Measurements from ENCODE around the gene BCL7A. TPM values are rescaled to one million over a fixed set of nuclear protein-coding genes. Genes with fewer than 3 reads are reported as not detected.

Gene BCL7A
- total RNA-seq, 4 donors from 2014 or later = 4.7 to 8.5 (median 5.6) TPM

GRCh38 chr12:122013791-122014590 is 7.7 kb upstream of the BCL7A start:
- H3K27ac ChIP-seq = no peak overlapping the region
- ATAC-seq = no peak
- no peaks in the 10 kb centered on the region for H3K27me3 ChIP-seq
- H3K4me1 ChIP-seq = no peaks in the 10 kb centered on the region
- WGBS, 2 donors (ENCODE audit: low coverage in 1 of 2) = 82 to 89% methylated on average over 8 to 14 of the region's 19 CpGs
- no peaks in the 10 kb centered on the region for H3K9me3 ChIP-seq
- no peaks in the 10 kb centered on the region for H3K36me3 ChIP-seq
- no peak overlapping the region for H3K4me3 ChIP-seq
- TF ChIP-seq EP300 (IDR thresholded peaks at IDR 0.05) = no peak

GRCh38 chr12:122014781-122015180 is 6.9 kb upstream of the BCL7A start:
- 86% methylated on average over 5 of the region's 5 CpGs; no CpG with 5 or more reads in 1 of the 2 donors for WGBS, 2 donors (ENCODE audit: low coverage in 1 of 2)
- H3K4me1 ChIP-seq = no peaks in the 10 kb centered on the region
- no peak for ATAC-seq

GRCh38 chr12:122018457-122018856 is 3.2 kb upstream of the BCL7A start:
- no peaks in the 10 kb centered on the region for H3K9me3 ChIP-seq
- TF ChIP-seq EP300 (IDR thresholded peaks at IDR 0.05) (no peak), CTCF (IDR thresholded peaks at IDR 0.05) (no peak), POLR2A (IDR thresholded peaks at IDR 0.05) (no peak), POLR2AphosphoS5 (IDR thresholded peaks at IDR 0.05) (no peak)
- no peaks in the 10 kb centered on the region for H3K27me3 ChIP-seq
- no peak overlapping the region for H3K27ac ChIP-seq
- H3K4me3 ChIP-seq = no peak overlapping the region
- peaks cover 0 to 17% (median 9%) of the 10 kb centered on the region in 3 donors for H3K4me1 ChIP-seq
- no peaks in the 10 kb centered on the region for H3K36me3 ChIP-seq
- ATAC-seq = no peak

More at GRCh38 chr12:122014781-122015180, 6.9 kb upstream of the BCL7A start:
- no peak for TF ChIP-seq POLR2A (IDR thresholded peaks at IDR 0.05)
- H3K27ac ChIP-seq = no peak overlapping the region
- H3K36me3 ChIP-seq = no peaks in the 10 kb centered on the region
- no peaks in the 10 kb centered on the region for H3K9me3 ChIP-seq
- H3K4me3 ChIP-seq = no peak overlapping the region
- H3K27me3 ChIP-seq = no peaks in the 10 kb centered on the region

- H3K27ac ChIP-seq = no peak overlapping the region
- peaks cover 0 to 22% (median 13%) of the 10 kb centered on the region in 3 donors for H3K4me1 ChIP-seq
- H3K4me3 ChIP-seq = no peak overlapping the region
- H3K36me3 ChIP-seq = no peaks in the 10 kb centered on the region
- WGBS, 2 donors (ENCODE audit: low coverage in 1 of 2) = 80 to 89% methylated on average over 1 to 4 of the region's 4 CpGs
- H3K27me3 ChIP-seq = no peaks in the 10 kb centered on the region
- no peak for ATAC-seq
- TF ChIP-seq POLR2A (IDR thresholded peaks at IDR 0.05) (no peak), EP300 (IDR thresholded peaks at IDR 0.05) (no peak), POLR2AphosphoS5 (IDR thresholded peaks at IDR 0.05) (no peak), CTCF (IDR thresholded peaks at IDR 0.05) (no peak)
- H3K9me3 ChIP-seq = no peaks in the 10 kb centered on the region
Observed at GRCh38 chr12:122018937-122019336, 2.7 kb upstream of the BCL7A start.

GRCh38 chr12:122020795-122021192 is 890 bp upstream of the BCL7A start:
- Histone ChIP-seq H3K9me3 (no peaks in the 10 kb centered on the region), H3K27ac (peak overlapping the region in 2 of 4 donors; percentile 73 to 84), H3K27me3 (no peaks in the 10 kb centered on the region), H3K4me1 (peaks cover 0 to 34% (median 15%) of the 10 kb centered on the region in 3 donors), H3K4me3 (peak overlapping the region in 1 of 2 donors; percentile 73), H3K36me3 (no peaks in the 10 kb centered on the region)
- no peak for ATAC-seq
- no peak for TF ChIP-seq EP300 (IDR thresholded peaks at IDR 0.05)
- no peak for TF ChIP-seq CTCF (IDR thresholded peaks at IDR 0.05)
- no peak for TF ChIP-seq POLR2AphosphoS5 (IDR thresholded peaks at IDR 0.05)
- TF ChIP-seq POLR2A (IDR thresholded peaks at IDR 0.05) = no peak
- 33 to 74% methylated on average over 2 to 5 of the region's 16 CpGs for WGBS, 2 donors (ENCODE audit: low coverage in 1 of 2)

Measured in gastroesophageal sphincter (tissue), 4 donors.